Endothelial cell of umbilical vein (primary cell): ENCODE data around the gene OPTC.

ENCODE experiments used
- CTCF ChIP-seq, 2 donors: IDR thresholded peaks; 1 replicate in 1 of 2; 2 replicates in 1 of 2; pipeline ENCODE4 v1.5.1; 2011; ENCODE audit warnings: low read length in 2 of 2, mild to moderate bottlenecking in 2 of 2, moderate library complexity in 2 of 2, control low read depth in 1 of 2, inconsistent platforms in 1 of 2, low read depth in 1 of 2; ENCODE audit not compliant: insufficient read depth in 1 of 2; ENCODE audit errors: extremely low read depth in 1 of 2
- EZH2 ChIP-seq: IDR thresholded peaks from 2 replicates; pipeline ENCODE4 v1.6.1; 2012; ENCODE audit warnings: borderline replicate concordance, low read depth, mild to moderate bottlenecking, moderate library complexity, low read length, inconsistent platforms; ENCODE audit not compliant: severe bottlenecking
- FOS ChIP-seq: IDR thresholded peaks from 2 replicates; pipeline ENCODE4 v1.6.1; 2011; ENCODE audit warnings: mild to moderate bottlenecking, low read length, moderate library complexity, borderline replicate concordance; ENCODE audit not compliant: insufficient read depth
- GATA2 ChIP-seq: IDR thresholded peaks from 2 replicates; pipeline ENCODE4 v1.7.0; 2011; ENCODE audit warnings: low read depth, mild to moderate bottlenecking, moderate library complexity, mixed read lengths, low read length; ENCODE audit not compliant: insufficient read length, insufficient read depth
- JUN ChIP-seq: IDR thresholded peaks from 2 replicates; pipeline ENCODE4 v1.6.1; 2011; ENCODE audit warnings: borderline replicate concordance, low read depth; ENCODE audit not compliant: insufficient read length, insufficient read depth
- MAX ChIP-seq: IDR thresholded peaks from 2 replicates; pipeline ENCODE4 v1.6.1; 2011; ENCODE audit not compliant: insufficient read depth, insufficient read length
- MYC ChIP-seq: IDR thresholded peaks from one replicate; pipeline ENCODE4 v1.6.1; 2011; ENCODE audit warnings: mild to moderate bottlenecking, low read depth, low read length
- POLR2A ChIP-seq: IDR thresholded peaks from 2 replicates; pipeline ENCODE4 v1.6.1; 2012; ENCODE audit warnings: low read depth, mild to moderate bottlenecking, control low read depth, low read length
- POLR2AphosphoS5 ChIP-seq: IDR thresholded peaks from 2 replicates; pipeline ENCODE4 v1.6.1; 2012; ENCODE audit warnings: low read depth, mild to moderate bottlenecking, control low read depth, low read length, moderate library complexity; ENCODE audit not compliant: insufficient read depth

GRCh38 chr1:203549309-203549708, 55.4 kb downstream of the OPTC start:
- no peak for TF ChIP-seq CTCF (IDR thresholded peaks at IDR 0.05; ENCODE audit: extremely low read depth in 1 of 2, insufficient read depth in 1 of 2, low read depth in 1 of 2, low read length in 2 of 2)
- no peak for TF ChIP-seq JUN
- TF ChIP-seq EZH2 = no peak
- no peak for TF ChIP-seq POLR2AphosphoS5
- no peak for TF ChIP-seq POLR2A
- no peak for TF ChIP-seq GATA2
- no peak for TF ChIP-seq FOS
- no peak for TF ChIP-seq MYC
- no peak for TF ChIP-seq MAX
